ENCODE measurements around the gene SSR1.
A peak's percentile ranks its signal among the peaks of the same experiment; 100 is the strongest.

Gene SSR1

DNA sequence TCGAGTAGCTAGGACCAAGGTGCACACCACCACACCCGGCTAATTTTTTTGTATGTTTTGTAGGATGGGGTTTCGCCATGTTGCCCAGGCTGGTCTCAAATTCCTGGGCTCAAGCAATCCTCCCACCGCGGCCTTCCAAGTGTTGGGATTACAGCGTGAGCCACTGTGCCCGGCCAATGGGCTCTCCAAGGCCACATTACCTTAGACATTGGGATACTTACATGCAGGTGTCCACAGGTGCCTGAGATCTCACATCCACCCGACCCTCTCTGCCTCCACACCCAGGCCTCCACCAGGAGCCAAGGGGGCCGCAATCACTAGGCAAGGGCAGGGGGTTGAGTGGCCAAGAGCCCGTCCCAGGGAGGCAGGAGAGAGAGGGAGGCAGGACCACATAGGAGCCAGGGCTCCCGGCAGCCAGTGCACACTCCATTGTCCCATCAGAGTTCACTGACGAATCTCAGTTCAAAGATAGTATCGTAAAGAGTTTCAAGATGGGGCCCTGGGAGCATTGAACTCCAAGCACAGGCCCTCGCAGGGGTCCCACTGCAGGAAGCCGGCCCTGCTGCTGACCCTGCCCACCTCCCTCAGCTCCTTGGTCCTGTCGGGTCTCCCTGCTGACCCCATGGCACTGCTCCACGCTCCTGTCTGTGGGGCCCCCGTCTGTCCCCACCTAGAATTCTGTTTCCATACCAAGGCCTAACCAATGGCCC, 55.3 kb downstream of the SSR1 start:
- DNase-seq (ENCODE audit: low spot score): no peak

DNA sequence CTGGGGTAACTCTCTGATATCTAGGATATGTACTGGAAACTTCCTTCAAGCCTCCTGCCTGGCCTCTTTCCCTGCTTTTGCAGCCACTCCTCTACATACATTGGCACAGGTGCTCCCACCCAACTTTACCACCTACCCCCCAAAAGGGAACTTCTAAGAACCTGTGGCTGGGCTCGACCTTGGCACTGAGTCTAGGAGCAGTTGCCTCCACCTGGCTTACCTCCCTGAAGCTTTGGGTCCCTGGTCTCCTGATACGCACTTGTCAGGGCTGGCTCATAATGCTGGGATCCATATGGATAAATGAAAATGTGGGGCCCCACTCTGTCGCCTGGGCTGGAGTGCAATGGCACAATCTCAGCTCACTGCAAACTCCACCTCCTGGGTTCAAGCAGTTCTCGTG, 56.2 kb downstream of the SSR1 start:
- no peak for DNase-seq (ENCODE audit: low spot score)

DNA sequence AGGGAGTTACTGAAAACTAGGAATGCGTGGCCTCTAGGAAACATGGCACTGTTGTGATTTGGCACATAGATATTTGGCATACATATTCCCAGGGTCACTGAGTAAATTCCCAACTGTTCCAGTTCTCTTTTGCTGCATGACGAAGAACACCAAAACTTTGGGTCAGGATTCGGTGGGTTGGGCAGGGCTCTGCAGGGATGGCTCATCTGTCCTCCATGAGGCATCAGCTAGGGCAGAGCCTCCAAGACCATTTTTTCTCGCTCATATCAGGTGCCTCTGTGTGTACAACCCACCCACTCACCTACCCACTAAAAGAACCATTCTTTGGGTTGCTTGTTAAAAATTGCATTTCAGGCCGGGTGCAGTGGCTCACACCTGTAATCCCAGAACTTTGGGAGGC, 57.1 kb downstream of the SSR1 start:
- DNase-seq (ENCODE audit: low spot score): no peak

DNA sequence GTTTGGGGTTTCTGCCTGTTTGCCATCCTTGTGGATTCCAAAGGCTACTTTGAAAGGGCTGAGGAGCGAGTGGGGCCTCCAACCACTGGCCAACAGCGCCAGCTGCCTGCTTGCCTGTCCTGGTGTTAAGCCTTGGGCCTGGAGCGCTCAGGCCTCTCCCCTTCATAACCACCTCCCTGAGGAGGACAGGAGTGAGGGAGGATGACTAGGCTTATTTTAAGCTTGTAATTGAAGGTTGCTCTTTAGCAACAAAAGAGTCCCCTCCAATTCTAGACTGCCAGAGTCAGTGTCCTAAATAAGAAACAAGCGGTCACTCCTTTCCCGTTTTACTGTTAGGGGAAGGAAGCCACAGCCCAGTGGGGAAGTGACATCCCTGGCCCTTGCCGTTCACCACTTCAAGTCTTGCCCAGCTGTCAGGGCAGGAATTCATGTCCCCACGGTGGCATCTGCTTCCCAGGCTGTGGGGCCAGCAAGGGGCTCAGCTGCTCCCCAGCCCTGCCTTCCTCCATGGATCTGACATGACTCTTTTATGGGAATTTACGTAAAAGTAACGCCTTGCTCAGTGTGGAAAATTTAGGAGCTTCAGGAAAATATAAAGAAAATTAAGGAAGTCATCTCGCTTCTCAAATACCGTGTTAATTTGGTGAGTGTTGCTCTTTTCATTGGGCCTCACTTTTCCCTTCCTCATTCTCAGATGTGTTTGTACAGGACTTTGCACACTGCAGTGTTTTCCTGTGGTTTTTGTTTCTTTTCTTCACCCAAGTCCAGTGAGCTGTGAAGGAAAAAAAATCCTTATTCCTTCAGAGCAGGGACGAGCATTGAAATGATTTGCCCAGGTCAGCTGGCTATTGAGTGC, 57.8 kb downstream of the SSR1 start:
- no peak for DNase-seq (ENCODE audit: low spot score)

DNA sequence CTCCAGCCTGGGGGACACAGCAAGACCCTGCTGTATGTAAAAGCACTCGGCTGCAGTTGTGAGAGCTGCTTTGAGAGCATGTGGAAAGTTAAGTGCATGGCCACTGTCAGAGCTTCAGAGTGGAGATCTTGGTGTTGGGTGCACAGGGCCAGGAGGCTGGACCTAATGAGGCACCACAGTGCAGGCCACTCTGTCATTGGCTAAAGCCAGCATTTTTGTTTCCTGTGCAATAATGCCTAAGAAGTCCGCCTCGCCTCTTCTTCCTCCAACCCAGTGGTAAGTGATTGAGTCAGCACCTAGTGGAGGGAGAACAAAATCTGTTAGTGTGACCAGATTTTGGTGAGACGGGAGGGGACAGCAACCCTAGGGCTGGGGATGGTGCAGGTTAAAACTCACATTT, 60.6 kb downstream of the SSR1 start:
- DNase-seq (ENCODE audit: low spot score): no peak

DNA sequence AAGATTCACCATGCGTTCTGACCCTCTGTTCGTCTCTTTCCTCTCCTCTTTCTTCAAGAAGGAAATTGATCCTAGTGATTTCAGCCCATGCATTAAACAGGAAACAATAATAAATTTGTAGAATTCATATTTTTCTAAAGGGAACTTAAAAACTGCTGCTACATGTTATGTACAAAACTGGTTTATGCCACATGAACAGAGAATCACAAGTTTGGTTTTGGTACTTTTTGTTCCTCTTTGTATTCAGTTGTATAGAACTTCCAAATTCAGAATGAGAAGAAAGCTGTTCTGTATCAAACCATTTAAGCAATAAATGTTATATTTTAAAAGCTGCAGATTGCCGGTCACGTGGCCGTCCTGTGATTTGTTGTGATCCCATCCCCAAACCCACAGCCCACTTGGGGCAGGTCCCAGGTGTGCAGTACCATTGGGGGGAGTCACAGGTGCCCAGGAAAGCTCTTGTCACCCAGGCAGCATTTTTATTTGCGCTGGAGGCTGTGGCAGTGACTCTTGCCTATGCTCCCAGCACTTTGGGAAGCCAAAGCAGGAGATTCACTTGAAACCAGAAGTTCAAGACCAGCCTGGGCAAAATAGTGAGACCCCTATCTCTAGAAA, 61.2 kb downstream of the SSR1 start:
- no peak for DNase-seq (ENCODE audit: low spot score)

DNA sequence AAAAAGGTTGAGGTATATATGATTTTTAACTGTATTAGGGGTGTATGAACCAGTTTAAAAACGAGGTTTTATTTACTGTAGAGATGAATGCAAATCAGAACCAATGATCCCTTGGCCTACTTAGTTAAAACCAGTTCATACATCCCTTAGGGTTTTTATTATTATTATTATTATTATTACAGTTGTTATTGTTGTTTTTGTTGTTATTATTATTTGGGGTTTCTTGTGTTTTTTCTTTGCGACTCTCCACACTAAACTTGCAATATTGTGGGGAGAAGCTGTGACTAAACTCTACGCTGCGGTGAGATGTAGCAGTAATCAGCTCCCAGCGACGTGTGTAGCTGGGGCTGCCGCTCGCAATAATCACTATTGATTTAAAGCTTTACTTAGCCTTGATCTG, 62.2 kb downstream of the SSR1 start:
- DNase-seq (ENCODE audit: low spot score): no peak

DNA sequence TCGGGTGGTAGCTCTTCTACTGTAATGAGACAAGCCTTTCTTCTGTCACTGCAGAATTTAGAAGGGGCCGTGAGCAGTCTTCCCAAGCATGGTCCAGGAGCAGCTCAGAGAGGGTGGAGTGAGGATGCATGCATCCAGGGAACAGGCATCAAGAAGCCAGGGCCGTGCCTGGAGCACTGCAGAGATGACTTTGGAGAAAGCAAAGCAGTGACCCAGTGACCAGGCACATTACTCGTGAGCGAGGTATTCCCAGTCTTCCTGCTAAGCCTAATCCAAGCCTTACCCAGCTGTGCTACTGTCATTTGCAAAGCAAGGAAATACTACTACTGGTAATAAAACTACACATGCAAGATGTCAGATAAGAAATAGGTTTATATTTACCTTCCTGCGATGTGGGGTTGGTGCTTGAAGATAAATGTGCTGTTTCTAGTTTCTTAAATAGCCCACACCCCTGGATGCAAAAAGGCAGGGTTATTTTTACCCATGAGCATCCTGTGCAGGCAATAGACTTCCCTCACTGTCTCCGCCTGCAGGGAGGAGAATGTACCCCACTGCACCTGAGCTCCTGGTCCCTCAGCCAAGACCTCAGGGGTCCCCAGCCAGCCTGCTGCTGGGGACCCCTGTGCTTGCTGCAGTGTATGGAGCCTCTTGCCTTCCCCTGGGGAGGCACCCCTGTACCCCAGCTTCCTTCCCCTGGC, 62.9 kb downstream of the SSR1 start:
- no peak for DNase-seq (ENCODE audit: low spot score)

DNA sequence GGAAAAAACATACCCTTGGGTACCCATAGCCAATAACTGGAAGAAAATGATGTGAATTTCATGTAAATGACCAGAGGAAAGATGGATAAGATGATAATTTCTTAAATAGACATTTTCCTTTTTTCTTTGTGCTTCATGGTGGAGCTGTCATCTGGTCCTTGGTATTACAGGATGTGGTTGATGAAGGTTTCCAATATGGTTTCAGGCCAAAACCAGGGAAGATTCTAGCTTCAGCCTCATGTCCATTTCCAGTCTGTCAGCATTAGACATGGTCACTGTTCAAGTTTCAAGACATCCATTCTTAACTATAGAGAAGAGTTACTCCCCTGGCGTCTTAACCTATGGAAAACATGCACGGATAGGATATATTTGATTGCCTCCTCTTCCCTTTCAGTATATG, 63.6 kb downstream of the SSR1 start:
- DNase-seq (ENCODE audit: low spot score): no peak

DNA sequence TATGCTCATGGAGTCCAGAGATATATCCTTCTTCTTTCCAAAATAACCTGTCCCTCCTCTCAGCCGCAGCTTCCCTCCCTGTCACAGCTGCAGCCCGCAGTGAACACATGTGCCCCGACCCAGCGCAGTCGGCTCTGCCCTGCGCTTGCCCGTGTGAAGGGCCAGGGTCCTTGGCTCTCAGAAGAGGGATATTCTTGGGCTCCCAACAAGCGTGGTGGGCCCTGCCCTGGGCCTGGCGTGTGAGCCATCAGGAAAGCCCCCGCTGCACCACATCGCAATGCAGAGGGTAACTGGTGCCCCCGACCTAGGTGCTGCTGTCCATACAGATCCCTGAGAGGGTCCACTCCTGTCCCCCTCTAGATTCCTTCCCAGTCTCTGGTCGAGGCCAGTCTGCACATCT, 65.2 kb downstream of the SSR1 start:
- DNase-seq (ENCODE audit: low spot score): no peak

DNA sequence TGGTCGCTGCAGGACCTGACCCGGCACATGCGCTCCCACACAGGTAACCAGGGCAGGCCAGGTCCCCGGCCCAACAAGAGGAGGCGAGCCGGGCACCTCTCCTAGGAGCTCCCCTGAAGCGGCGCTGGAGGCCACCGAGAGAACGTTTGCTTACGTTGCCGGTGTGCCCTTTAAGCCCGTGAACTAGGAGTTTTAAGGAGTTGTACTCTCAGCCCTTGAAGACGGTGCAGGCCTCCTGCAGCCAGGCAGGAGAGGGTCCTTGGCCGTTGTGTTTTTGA, 65.9 kb downstream of the SSR1 start:
- no peak for DNase-seq (ENCODE audit: low spot score)

DNA sequence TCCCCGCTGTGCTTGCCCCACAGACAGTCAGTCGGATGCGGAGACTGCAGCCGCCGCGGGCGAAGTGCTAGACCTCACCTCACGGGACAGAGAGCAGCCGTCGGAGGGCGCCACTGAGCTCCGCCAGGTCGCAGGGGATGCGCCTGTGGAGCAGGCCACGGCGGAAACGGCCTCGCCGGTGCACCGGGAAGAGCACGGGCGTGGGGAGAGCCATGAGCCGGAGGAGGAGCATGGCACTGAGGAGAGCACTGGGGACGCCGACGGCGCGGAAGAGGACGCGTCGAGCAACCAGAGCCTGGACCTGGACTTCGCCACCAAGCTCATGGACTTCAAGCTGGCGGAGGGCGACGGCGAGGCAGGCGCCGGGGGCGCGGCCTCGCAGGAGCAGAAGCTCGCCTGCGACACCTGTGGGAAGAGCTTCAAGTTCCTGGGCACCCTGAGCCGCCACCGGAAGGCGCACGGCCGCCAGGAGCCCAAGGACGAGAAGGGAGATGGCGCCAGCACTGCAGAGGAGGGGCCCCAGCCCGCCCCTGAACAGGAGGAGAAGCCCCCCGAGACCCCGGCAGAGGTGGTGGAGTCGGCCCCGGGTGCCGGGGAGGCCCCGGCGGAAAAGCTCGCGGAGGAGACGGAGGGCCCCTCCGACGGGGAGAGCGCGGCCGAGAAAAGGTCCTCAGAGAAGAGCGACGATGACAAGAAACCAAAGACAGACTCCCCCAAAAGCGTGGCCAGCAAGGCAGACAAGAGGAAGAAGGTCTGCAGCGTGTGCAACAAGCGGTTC, 66.4 kb downstream of the SSR1 start:
- DNase-seq (ENCODE audit: low spot score): no peak

DNA sequence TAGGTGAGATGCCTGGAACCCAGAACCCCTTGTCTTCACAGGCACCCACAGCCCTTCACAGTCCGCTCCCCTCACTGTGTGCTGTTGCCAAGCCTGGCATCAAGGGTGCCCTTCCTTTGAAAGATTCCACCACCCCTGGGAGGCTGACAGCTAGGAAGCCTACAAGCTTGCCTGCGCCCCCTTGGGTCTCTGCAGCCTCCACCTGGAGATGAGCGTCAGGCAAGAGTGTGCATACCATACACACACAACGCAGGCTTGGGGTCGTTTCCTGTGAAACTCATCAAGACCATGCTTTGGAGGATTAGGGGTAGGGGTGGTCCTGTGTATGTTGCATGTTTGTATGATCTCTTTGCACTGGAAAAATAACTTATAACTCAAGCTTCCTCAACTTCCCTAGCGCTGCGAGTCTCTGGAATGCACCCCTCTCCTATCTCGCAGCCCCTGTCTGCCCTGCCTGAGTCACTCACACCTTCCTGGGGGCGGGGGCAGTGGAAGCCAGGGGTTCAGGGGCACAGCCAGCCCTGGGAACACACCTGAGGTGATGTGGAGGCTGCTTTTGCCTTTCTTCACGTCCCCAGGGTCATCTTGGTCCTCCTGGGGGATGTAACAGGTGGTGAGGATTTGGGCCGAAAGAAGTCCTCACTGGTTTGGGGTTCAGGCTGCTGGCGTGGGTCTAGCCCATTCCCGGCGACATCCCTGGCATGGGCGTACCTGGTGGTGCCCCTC, 67.2 kb downstream of the SSR1 start:
- DNase-seq (ENCODE audit: low spot score): no peak

DNA sequence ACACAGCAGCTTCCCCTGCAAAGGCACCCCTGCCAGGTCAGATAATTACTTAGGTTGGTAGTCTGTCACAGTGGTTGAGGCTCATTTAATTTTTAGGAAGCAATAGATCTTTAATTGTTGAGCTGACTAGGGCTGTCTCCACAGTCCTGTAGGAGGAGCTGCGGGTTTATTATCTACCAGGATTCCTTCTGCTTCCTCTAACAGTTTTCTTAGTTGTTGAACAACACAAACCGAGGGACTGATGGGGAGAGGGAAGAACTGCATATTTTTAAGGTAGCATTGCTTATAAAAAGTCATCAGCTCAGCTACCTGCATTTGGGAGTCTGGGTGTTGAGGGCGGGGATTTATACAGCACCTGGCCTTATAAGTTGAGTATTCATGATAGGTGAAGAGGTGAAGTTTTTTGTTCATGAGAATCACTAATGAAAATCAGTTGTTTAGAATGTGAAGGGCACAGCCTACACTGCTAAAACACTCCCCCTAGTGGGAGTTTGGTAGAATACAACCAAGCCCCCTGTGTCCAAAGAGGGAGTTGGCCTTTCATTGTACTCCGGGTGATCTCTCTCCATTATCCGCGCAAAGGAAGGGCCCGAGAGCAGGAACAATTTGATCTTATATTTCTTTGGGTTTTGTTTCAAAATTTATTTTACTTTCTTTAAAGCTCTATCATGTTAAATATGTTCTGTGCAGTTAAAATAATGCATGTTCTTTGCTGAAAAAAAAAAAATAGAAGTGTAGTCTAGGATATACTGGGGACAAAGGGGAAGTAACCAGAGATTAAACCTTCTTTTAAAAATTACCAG, 69.6 kb downstream of the SSR1 start:
- peak; percentile 83 for DNase-seq (ENCODE audit: low spot score)

DNA sequence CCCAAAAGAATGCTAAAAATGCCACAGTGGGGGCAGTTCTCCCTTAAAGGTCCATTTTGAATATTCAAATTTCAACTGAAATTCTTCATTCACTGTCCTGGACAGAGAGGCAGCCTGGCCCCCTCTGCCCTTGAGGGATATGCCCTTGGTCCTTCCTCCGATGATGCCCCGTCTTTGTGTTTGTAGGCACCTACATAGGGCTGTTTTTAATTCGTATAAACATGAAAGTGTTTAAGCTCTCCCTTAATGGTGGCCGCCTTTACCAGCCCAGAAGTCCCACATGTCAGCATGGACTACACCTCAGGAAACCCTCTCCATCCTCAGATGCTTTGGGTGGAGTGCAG, 70.2 kb downstream of the SSR1 start:
- no peak for DNase-seq (ENCODE audit: low spot score)

DNA sequence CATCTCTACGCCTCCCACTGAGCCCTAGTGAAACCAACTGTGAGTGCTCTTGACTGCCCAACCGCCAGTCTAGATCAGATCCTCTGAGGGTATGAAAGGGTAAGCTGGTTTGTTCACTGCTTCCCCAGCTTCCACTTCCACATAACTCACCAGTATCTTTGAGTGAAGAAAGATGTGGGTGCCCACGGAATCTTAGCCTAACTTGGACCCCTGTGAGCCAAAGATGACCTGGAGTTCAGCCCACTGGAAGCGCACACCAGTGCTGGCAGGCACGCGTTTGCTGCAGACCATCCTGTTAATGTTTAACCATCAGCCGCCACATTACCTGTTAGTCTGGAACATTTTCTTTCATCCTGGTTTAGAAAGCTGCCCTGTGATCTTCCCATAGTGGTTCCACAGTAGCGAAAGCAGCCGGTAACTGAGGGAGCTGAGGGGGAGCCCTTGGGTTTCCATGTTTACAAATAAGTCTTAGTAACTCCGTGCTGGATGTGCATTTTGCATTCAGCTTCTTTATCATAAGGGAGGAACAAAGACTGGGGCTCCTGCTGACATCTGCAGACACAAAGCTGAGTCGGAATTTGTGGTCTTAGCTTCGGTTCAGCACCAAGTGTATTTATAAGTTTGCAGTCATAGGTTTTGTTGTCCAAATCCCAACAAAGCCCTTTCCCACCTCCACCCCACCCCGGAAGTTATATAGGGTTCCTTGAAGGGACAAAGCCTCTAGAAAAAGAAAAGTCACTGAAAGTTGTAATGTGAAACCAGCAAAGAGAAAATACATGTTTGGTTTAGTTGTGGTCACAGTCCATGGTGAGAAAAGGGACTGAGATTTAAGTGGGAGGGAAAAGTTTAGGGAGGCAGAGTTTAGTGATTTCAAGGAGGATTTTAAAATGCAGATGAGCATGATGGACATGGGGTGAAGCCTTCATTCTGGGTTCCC, 71.0 kb downstream of the SSR1 start:
- DNase-seq (ENCODE audit: low spot score): no peak

DNA sequence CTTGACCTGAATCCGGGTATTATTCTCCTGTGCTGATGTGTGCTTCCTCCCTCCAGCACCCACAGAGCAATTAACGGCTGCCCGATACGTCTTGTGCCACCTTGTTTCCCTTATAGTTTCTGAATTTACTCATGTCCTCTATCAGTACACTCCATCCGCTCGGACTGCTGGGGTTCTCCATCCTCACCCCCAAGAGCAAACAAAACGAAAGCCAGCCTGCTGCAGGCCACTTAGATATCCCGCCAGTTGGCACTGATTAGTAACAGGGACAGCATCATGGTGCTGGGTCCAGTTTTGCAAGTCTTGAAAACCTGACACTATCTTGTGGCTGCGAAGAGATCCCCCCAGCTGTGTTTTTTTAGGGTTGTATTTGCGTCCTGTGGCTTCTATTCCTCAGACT, 71.8 kb downstream of the SSR1 start:
- no peak for DNase-seq (ENCODE audit: low spot score)

DNA sequence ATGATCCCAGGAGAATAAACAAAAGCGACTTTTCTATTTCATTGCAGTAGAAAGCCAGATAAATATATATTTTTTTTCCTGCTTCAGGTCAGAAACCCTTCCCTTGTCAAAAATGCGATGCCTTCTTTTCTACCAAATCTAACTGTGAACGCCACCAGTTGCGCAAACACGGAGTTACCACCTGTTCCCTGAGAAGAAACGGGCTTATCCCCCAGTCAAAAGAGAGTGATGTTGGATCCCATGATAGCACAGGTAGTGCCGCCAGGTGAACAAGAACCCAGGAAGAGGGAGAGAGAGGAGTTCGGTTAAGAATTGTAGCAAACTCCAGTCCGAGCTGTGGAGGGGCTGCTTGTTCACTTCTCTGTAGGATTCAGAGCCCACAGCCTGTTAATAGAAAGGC, 72.6 kb downstream of the SSR1 start:
- no peak for DNase-seq (ENCODE audit: low spot score)

DNA sequence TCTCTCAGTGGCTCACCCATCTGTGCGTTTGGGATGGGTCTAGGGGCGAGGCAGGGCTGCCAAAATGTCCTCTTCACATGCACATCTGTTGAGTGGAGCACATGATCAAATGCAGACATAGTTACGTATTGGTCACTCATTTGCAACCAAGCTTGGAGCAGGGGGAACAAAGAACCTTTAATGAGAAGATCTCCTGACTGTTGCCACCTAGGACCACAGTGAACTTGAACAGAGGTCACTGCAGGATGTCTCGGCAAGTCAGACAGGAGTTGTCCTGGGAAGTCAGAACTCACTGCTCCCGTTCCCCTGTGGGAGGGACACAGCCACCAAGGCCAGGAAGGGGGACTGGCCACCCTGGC, 73.4 kb downstream of the SSR1 start:
- DNase-seq (ENCODE audit: low spot score): no peak
